K562 (cell line): ENCODE data around the gene HAGHL. TPM values are rescaled to one million over a fixed set of nuclear protein-coding genes. Genes with fewer than 3 reads are reported as not detected.
A peak's percentile ranks its signal among the peaks of the same experiment; 100 is the strongest.

Experiments
- BDP1 ChIP-seq: IDR thresholded peaks from 3 replicates; pipeline ENCODE4 v1.6.1; 2011; ENCODE audit not compliant: insufficient read length, insufficient read depth
- CBX1 ChIP-seq: sonication (generic); IDR thresholded peaks from 2 replicates; pipeline ENCODE4 v1.6.1; 2016; ENCODE audit warnings: antibody characterized with exemption, low read depth, mild to moderate bottlenecking
- CHD2 ChIP-seq: IDR thresholded peaks from 2 replicates; pipeline ENCODE4 v1.6.1; 2011; ENCODE audit warnings: low read depth, low read length
- E2F6 ChIP-seq, 2 experiments: IDR thresholded peaks; 2 replicates each; pipeline ENCODE4 v1.6.1; 2011; ENCODE audit warnings: borderline replicate concordance in 1 of 2, control low read depth in 1 of 2, low read depth in 1 of 2, low read length in 1 of 2, mild to moderate bottlenecking in 1 of 2, mixed read lengths in 1 of 2, moderate library complexity in 1 of 2; ENCODE audit not compliant: insufficient read depth in 1 of 2, insufficient read length in 1 of 2, poor library complexity in 1 of 2, severe bottlenecking in 1 of 2; ENCODE audit errors: extremely low read depth in 1 of 2
- ELF4 ChIP-seq: fragments of 450-650 bp; formaldehyde crosslinking; IDR thresholded peaks from 2 replicates; pipeline ENCODE4 v1.4.0; 2022; ENCODE audit warnings: missing genetic modification characterization
- HNRNPL ChIP-seq: fragments of 200-400 bp; formaldehyde crosslinking; IDR thresholded peaks from 2 replicates; pipeline ENCODE4 v1.6.1; 2017; ENCODE audit warnings: low read depth, mild to moderate bottlenecking, low read length
- MBD2 ChIP-seq: sonication (generic); IDR thresholded peaks from 2 replicates; pipeline ENCODE4 v1.6.1; 2016; ENCODE audit warnings: low read depth, borderline replicate concordance
- NCOA6 ChIP-seq: fragments of 450-650 bp; IDR thresholded peaks from 2 replicates; pipeline ENCODE4 v1.6.1; 2017; ENCODE audit warnings: mild to moderate bottlenecking
- POLR2AphosphoS5 ChIP-seq: IDR thresholded peaks from 2 replicates; pipeline ENCODE4 v1.6.1; 2011; ENCODE audit warnings: mild to moderate bottlenecking, low read depth, low read length, moderate library complexity; ENCODE audit not compliant: control insufficient read depth, insufficient read depth
- ZBTB17 ChIP-seq: fragments of 450-650 bp; formaldehyde crosslinking; IDR thresholded peaks from 2 replicates; pipeline ENCODE4 v1.4.0; 2020; ENCODE audit warnings: mild to moderate bottlenecking
- ZC3H4 ChIP-seq: sonication (generic); formaldehyde crosslinking; IDR thresholded peaks from 2 replicates; pipeline ENCODE4 v1.9.0; 2021; ENCODE audit warnings: missing genetic modification reagents, borderline replicate concordance
- ZFPM2 ChIP-seq: fragments of 250-450 bp; sonication (Bioruptor Pico); IDR thresholded peaks from 2 replicates; pipeline ENCODE4 v1.5.1; 2022; ENCODE audit warnings: mild to moderate bottlenecking
- polyA plus RNA-seq, 8 experiments: library from polyadenylated mRNA; depleted of rRNA in 4 of 8; stranded (reverse) in 5 of 8; unstranded in 3 of 8; fragments of >200 nt; fragmentation: Nextera tagmentation in 2 of 8; fragmentation: Illumina TruSeq in 1 of 8; extraction: Ambion mirVana in 2 of 8; extraction: Trizol in 1 of 8; gene quantifications; 2 replicates each; pipeline versions ENCODE4 v1.2.1 to v1.2.3, GENCODE V29; 2011 to 2014; ENCODE audit warnings: inconsistent platforms in 1 of 8, missing spikeins in 1 of 8
- total RNA-seq, 7 experiments: library from RNA; depleted of rRNA in 6 of 7; stranded (reverse); fragments of >200 nt in 6 of 7; fragmentation: Illumina TruSeq in 2 of 7; extraction: Trizol in 2 of 7; gene quantifications; 2 replicates each; pipeline versions ENCODE4 v1.2.1 to v1.2.3, GENCODE V29; 2011 to 2021; ENCODE audit warnings: low replicate concordance in 1 of 7
- TF ChIP-seq, protein P1 (sequence below), 2 experiments: fragments of 450-650 bp; IDR thresholded peaks; 2 replicates each; pipeline ENCODE4 v1.6.1; 2016; ENCODE audit warnings: mild to moderate bottlenecking in 2 of 2, borderline replicate concordance in 1 of 2, low read depth in 1 of 2, moderate library complexity in 1 of 2
- TF ChIP-seq, protein P2 (sequence below): fragments of 450-650 bp; IDR thresholded peaks from 2 replicates; pipeline ENCODE4 v1.6.1; 2014; ENCODE audit warnings: low read depth, mild to moderate bottlenecking, moderate library complexity, borderline replicate concordance

HAGHL gene
- total and polyA plus RNA-seq, 9 of the 15 experiments (the other 6 are each of a cell fraction or from before 2014, with no cell fraction given): 0.31 to 83.4 (median 20.7) TPM

GRCh38 chr16:683396-684070, 43.4 kb upstream of the HAGHL start (continued):
- TF ChIP-seq MBD2 (no peak), CHD2 (peak; percentile 59; the same call in 1 of the 2 replicates), E2F6 (IDR thresholded peaks at IDR 0.05; ENCODE audit: borderline replicate concordance in 1 of 2, extremely low read depth in 1 of 2, insufficient read depth in 1 of 2, insufficient read length in 1 of 2, low read depth in 1 of 2, low read length in 1 of 2, poor library complexity in 1 of 2, severe bottlenecking in 1 of 2) (peak in 1 of 2 experiments; percentile 74), NCOA6 (no peak), ZFPM2 (CRISPR knock-in tag) (peak; percentile 85; the same call in 1 of the 2 replicates), HNRNPL (0 out of 2 replicates have a peak, but pooled peaks have one; percentile 50), BDP1 (no peak), ZBTB17 (CRISPR knock-in tag) (peak; percentile 53; the same call in 1 of the 2 replicates), ZC3H4 (no peak), POLR2AphosphoS5 (no peak), CBX1 (peak; percentile 20; the same call in 1 of the 2 replicates), ELF4 (peak; percentile 50; the same call in 1 of the 2 replicates)
- TF ChIP-seq, protein P1, sequence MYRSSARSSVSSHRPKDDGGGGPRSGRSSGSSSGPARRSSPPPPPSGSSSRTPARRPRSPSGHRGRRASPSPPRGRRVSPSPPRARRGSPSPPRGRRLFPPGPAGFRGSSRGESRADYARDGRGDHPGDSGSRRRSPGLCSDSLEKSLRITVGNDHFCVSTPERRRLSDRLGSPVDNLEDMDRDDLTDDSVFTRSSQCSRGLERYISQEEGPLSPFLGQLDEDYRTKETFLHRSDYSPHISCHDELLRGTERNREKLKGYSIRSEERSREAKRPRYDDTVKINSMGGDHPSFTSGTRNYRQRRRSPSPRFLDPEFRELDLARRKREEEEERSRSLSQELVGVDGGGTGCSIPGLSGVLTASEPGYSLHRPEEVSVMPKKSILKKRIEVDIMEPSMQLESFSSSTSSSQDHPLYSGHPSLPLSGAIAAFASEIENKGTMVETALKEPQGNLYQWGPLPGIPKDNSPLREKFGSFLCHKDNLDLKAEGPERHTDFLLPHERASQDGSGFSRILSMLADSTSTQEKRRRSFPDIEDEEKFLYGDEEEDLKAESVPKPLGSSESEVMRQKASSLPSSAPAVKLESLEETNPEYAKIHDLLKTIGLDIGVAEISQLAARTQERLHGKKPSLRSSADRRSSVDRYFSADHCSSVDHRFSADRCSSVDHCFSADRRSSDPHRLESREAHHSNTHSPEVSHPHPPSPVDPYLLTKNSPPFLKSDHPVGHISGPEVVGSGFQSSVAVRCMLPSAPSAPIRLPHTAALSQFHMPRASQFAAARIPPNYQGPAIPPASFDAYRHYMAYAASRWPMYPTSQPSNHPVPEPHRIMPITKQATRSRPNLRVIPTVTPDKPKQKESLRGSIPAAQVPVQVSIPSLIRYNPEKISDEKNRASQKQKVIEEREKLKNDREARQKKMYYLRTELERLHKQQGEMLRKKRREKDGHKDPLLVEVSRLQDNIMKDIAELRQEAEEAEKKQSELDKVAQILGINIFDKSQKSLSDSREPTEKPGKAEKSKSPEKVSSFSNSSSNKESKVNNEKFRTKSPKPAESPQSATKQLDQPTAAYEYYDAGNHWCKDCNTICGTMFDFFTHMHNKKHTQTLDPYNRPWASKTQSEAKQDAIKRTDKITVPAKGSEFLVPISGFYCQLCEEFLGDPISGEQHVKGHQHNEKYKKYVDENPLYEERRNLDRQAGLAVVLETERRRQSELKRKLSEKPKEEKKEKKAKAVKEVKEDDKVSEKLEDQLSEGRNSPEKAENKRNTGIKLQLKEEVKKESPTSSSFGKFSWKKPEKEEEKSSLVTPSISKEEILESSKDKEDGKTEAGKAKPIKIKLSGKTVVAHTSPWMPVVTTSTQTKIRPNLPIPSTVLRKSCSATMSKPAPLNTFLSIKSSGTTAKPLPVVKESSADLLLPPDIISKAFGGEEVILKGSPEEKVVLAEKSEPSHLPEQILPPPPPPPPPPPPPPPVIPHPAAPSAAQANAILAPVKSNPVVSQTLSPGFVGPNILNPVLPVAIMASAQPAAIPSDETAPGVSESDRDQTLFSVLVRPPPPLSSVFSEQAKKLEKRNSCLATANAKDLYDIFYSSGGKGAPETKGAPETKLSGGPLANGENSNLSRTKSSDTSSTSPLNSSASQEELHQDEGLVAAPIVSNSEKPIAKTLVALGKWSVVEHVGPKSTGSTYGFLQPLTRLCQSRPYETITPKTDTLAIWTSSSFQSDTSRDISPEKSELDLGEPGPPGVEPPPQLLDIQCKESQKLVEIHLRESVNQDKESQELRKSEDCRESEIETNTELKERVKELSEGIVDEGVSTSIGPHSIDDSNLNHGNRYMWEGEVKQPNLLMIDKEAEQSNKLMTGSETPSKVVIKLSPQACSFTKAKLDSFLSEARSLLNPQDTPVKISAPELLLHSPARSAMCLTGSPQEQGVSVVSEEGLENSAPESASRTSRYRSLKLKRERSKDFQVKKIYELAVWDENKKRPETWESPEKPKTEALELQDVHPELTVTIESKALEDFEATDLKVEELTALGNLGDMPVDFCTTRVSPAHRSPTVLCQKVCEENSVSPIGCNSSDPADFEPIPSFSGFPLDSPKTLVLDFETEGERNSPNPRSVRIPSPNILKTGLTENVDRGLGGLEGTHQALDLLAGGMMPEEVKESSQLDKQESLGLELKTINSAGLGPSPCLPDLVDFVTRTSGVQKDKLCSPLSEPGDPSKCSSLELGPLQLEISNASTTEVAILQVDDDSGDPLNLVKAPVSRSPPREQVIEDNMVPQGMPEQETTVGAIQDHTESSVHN (IDR thresholded peaks at IDR 0.05; ENCODE audit: borderline replicate concordance in 1 of 2, low read depth in 1 of 2): no peak
- TF ChIP-seq, protein P2, sequence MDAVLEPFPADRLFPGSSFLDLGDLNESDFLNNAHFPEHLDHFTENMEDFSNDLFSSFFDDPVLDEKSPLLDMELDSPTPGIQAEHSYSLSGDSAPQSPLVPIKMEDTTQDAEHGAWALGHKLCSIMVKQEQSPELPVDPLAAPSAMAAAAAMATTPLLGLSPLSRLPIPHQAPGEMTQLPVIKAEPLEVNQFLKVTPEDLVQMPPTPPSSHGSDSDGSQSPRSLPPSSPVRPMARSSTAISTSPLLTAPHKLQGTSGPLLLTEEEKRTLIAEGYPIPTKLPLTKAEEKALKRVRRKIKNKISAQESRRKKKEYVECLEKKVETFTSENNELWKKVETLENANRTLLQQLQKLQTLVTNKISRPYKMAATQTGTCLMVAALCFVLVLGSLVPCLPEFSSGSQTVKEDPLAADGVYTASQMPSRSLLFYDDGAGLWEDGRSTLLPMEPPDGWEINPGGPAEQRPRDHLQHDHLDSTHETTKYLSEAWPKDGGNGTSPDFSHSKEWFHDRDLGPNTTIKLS: no peak
